Testis (tissue), 2 donors: ENCODE data around the gene ARID5A.

ENCODE experiments used
- CTCF ChIP-seq, 3 experiments: fragments of 450-650 bp in 2 of 3; fragments of 200-600 bp in 1 of 3; sonication (generic) in 1 of 3; IDR thresholded peaks; one replicate each; pipeline ENCODE4 v1.5.1; 2016 to 2019; ENCODE audit warnings: antibody characterized with exemption in 3 of 3, mild to moderate bottlenecking in 2 of 3, moderate library complexity in 1 of 3
- POLR2A ChIP-seq: fragments of 450-650 bp; IDR thresholded peaks from one replicate; pipeline ENCODE4 v1.6.1; 2017; ENCODE audit warnings: antibody characterized with exemption, mild to moderate bottlenecking, moderate library complexity

GRCh38 chr2:96534141-96534540 is 2.4 kb upstream of the ARID5A start:
- TF ChIP-seq CTCF (IDR thresholded peaks at IDR 0.05), result no peak
- no peak for TF ChIP-seq POLR2A
